ENCODE measurements around the gene BORCS5. TPM values are rescaled to one million over a fixed set of nuclear protein-coding genes. Genes with fewer than 3 reads are reported as not detected.

BORCS5 gene
- total and polyA plus RNA-seq, 2 of the 8 experiments (the other 6 are each of a cell fraction or from before 2014, with no cell fraction given), result 8.3 to 17.4 TPM

DNA sequence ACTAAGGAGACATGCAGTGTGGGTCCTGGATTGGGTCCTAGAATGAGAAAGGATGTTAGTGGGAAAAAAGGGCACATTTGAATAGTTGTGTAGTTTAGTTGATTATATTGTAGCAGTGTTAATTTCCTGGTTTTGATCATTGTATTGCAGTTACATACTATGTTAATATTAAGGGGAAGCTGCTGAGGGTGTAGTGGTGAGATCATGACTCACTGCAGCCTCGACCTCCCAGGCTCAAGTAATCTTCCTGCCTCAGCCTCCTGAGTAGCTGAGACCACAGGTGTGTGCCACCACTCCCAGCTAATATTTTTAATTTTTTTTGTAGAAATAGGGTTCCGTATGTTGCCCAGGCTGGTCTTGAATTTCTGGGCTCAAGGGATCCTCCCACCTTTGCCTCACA, 21.7 kb downstream of the BORCS5 start:
- Histone ChIP-seq H3K9me3 (ENCODE audit: insufficient read depth in 2 of 2, low read depth in 1 of 2, low read length in 1 of 2) (no peaks in the 10 kb centered on the region), H3K4me1 (replicated peaks in 1 of 4; ENCODE audit: control insufficient read depth in 3 of 4, insufficient read depth in 4 of 4, low read length in 3 of 4) (no peaks in the 10 kb centered on the region), H3K4me3 (ENCODE audit: extremely low read depth in 1 of 4, insufficient read depth in 2 of 4, low read depth in 3 of 4, low read length in 4 of 4) (no peak overlapping the region), H3K4me2 (ENCODE audit: insufficient read depth in 1 of 2, low read depth in 2 of 2, low read length in 2 of 2) (no peak overlapping the region), H3K9ac (replicated peaks in 1 of 4; ENCODE audit: extremely low read depth in 1 of 4, low read depth in 3 of 4, low read length in 3 of 4) (no peak overlapping the region), H2AFZ (ENCODE audit: low read length) (no peak overlapping the region), H3K27me3 (replicated peaks in 1 of 4; ENCODE audit: control insufficient read depth in 3 of 4, extremely low read depth in 1 of 4, insufficient read depth in 3 of 4, low read length in 3 of 4) (no peaks in the 10 kb centered on the region), H2BK120ac (replicated peaks; ENCODE audit: low read depth, low read length) (no peak overlapping the region), H3K27ac (ENCODE audit: low read depth, low read length) (no peak overlapping the region), H3K4ac (replicated peaks; ENCODE audit: insufficient read length, low read depth, low read length) (no peak overlapping the region), H4K5ac (ENCODE audit: insufficient read length, low read depth, low read length) (no peak overlapping the region), H3K79me2 (ENCODE audit: control insufficient read depth in 1 of 2, insufficient read depth in 2 of 2, low read length in 2 of 2) (no peaks in the 10 kb centered on the region), H4K8ac (ENCODE audit: extremely low read depth, insufficient read depth, low read length) (no peak overlapping the region), H2BK5ac (ENCODE audit: low read depth, low read length) (no peak overlapping the region), H3K23ac (ENCODE audit: insufficient read length) (no peak overlapping the region), H3K79me1 (ENCODE audit: low read depth, low read length) (no peaks in the 10 kb centered on the region), H4K91ac (replicated peaks; ENCODE audit: insufficient read length, low read length) (no peak overlapping the region), H2BK20ac (ENCODE audit: low read length) (no peak overlapping the region), H3K18ac (ENCODE audit: extremely low read depth, low read length) (no peak overlapping the region), H3K23me2 (ENCODE audit: low read depth, low read length) (no peaks in the 10 kb centered on the region), H2AK5ac (ENCODE audit: low read depth, low read length) (no peak overlapping the region), H2BK15ac (ENCODE audit: low read length) (no peak overlapping the region), H3K36me3 (ENCODE audit: control insufficient read depth in 2 of 4, insufficient read depth in 4 of 4, low read length in 3 of 4) (peaks cover 0 to 4% (median 1%) of the 10 kb centered on the region in 4 experiments; a peak in 1 of 8 replicates), H2BK12ac (ENCODE audit: low read depth, low read length) (no peak overlapping the region), H3K14ac (ENCODE audit: insufficient read length) (no peak overlapping the region), H4K20me1 (replicated peaks in 1 of 2; ENCODE audit: control insufficient read depth in 1 of 2, insufficient read depth in 2 of 2, low read length in 2 of 2) (no peaks in the 10 kb centered on the region), H3K56ac (replicated peaks; ENCODE audit: insufficient read length, low read depth, low read length) (no peak overlapping the region)
- ChIA-PET CTCF (ENCODE audit: partially characterized antibody) (interaction anchor here (0.6 to 5.4 kb wide), 16 partner anchors 12 to 358 kb away, joined by 3 to 49 read pairs (median 4); no protein-coding TSS in a partner anchor), POLR2A (ENCODE audit: partially characterized antibody) (no interaction called here)
- FAIRE-seq (no peak), DNase-seq (ENCODE audit: low read depth in 1 of 2, low spot score in 2 of 2) (no peak)
- 96% methylated on average over 2 of the region's 2 CpGs; no CpG with 5 or more reads in 1 of the 2 experiments for WGBS, 2 experiments (ENCODE audit: extremely low coverage in 1 of 2, insufficient coverage in 1 of 2, insufficient read length in 1 of 2, insufficient replicate concordance in 2 of 2, low coverage in 1 of 2, low lambda C conversion rate in 2 of 2, missing lambda C conversion rate in 1 of 2)
- TF ChIP-seq POU5F1 (IDR thresholded peaks at IDR 0.05; ENCODE audit: low read depth, low read length), result no peak
- no peak for TF ChIP-seq CHD1 (IDR thresholded peaks at IDR 0.05; ENCODE audit: low read depth, low read length)
- TF ChIP-seq TCF12 (IDR thresholded peaks at IDR 0.05; ENCODE audit: low read depth, low read length), result no peak
